Spleen (tissue), 11 donors: ENCODE measurements around the gene R3HCC1L. TPM values are rescaled to one million over a fixed set of nuclear protein-coding genes. Genes with fewer than 3 reads are reported as not detected.

ENCODE experiments used
- DNase-seq: peaks from one replicate; pipeline ENCODE4 v3.0.0-alpha.2; 2020
- H3K27ac ChIP-seq, 8 donors: fragments of 200-600 bp; sonication (generic) in 7 of 8; 1 replicate in 4 of 8; 2 replicates in 4 of 8; pipeline versions ENCODE4 v1.5.0 to v1.8.0; 2016 to 2021; ENCODE audit warnings: inconsistent platforms in 4 of 8, mild to moderate bottlenecking in 4 of 8, moderate library complexity in 1 of 8
- H3K27me3 ChIP-seq, 7 donors: fragments of 200-600 bp; sonication (generic) in 6 of 7; replicated peaks in 1 of 7; 1 replicate in 4 of 7; 2 replicates in 3 of 7; pipeline versions ENCODE4 v1.5.0 to v1.8.0; 2016 to 2021; ENCODE audit warnings: inconsistent platforms in 3 of 7, mild to moderate bottlenecking in 1 of 7
- H3K36me3 ChIP-seq, 6 donors: fragments of 200-600 bp; sonication (generic) in 5 of 6; 1 replicate in 4 of 6; 2 replicates in 2 of 6; pipeline versions ENCODE4 v1.5.0 to v1.8.0; 2016 to 2021; ENCODE audit warnings: inconsistent platforms in 2 of 6
- H3K4me1 ChIP-seq, 6 donors: fragments of 200-600 bp; sonication (generic) in 5 of 6; 1 replicate in 3 of 6; 2 replicates in 3 of 6; pipeline versions ENCODE4 v1.5.0 to v1.8.0; 2016 to 2021; ENCODE audit warnings: inconsistent platforms in 3 of 6
- H3K4me3 ChIP-seq, 8 donors: fragments of 200-600 bp; sonication (generic) in 7 of 8; 1 replicate in 4 of 8; 2 replicates in 4 of 8; pipeline versions ENCODE4 v1.5.0 to v1.8.0; 2016 to 2021; ENCODE audit warnings: inconsistent platforms in 4 of 8, mild to moderate bottlenecking in 4 of 8, moderate library complexity in 2 of 8
- H3K9me3 ChIP-seq, 8 donors: fragments of 200-600 bp; sonication (generic) in 7 of 8; 1 replicate in 4 of 8; 2 replicates in 4 of 8; pipeline versions ENCODE4 v1.5.0 to v1.8.0; 2016 to 2021; ENCODE audit warnings: inconsistent platforms in 4 of 8
- POLR2A ChIP-seq, 3 donors: fragments of 450-650 bp; IDR thresholded peaks; one replicate each; pipeline ENCODE4 v1.5.1; 2017; ENCODE audit warnings: antibody characterized with exemption in 3 of 3, mild to moderate bottlenecking in 1 of 3
- POLR2AphosphoS5 ChIP-seq, 3 donors: sonication (generic); formaldehyde crosslinking; IDR thresholded peaks; one replicate each; pipeline ENCODE4 v1.5.1; 2017; ENCODE audit warnings: antibody characterized with exemption in 3 of 3
- WGBS, 5 donors: extraction: QIAGEN DNeasy Blood & Tissue Kit in 3 of 5; methylation state at CpG; one replicate each; pipeline versions ENCODE4 v1.1.5 to v1.1.7; 2013 to 2018; 5-methylcytosine and 5-hydroxymethylcytosine counted together
- intact Hi-C: fragments of 100-400 bp; cut with DNase I; formaldehyde crosslinking; loops from one replicate; pipeline ENCODE4 v1.15.0; 2023; ENCODE audit warnings: low total_unique reads
- polyA plus RNA-seq, 3 donors: library from polyadenylated mRNA; stranded (reverse); fragments of 200-250 nt; gene quantifications; one replicate each; pipeline ENCODE4 v1.2.1, GENCODE V29; 2013
- total RNA-seq, 7 donors: library from RNA; depleted of rRNA in 3 of 7; stranded (reverse); fragments of >200 nt in 3 of 7; fragmentation: NEBNext Ultra II Directional in 4 of 7; extraction: Animal tissue kit (Norgen Biotek cat#: 25700) in 4 of 7; gene quantifications; one replicate each; pipeline versions ENCODE4 v1.1.0 to v1.2.1, GENCODE V29; 2016 to 2021
- TF ChIP-seq, protein P1 (sequence below), 11 experiments: fragments of 200-600 bp in 7 of 11; fragments of 450-650 bp in 4 of 11; sonication (generic) in 4 of 11; IDR thresholded peaks in 8 of 11; conservative IDR thresholded peaks in 3 of 11; 1 replicate in 7 of 11; 2 replicates in 4 of 11; pipeline versions ENCODE4 v1.4.0 to v1.8.0; 2016 to 2021; ENCODE audit warnings: antibody characterized with exemption in 11 of 11, inconsistent platforms in 4 of 11, mild to moderate bottlenecking in 1 of 11
- donor health status: healthy with polysubstance abuse.
- donor health status: DM: no; HTN: no; CAD: no; lungs with moderate emphysema.
- donor health status: DM: no; HTN: no; CAD: no.
- donor health status: Bipolar disorder and iron deficiency.
- donor health status: healthy.
- donor health status: DM: no; HTN: no; CAD: no.
- donor health status: DM: yes; HTN: yes; CAD: no.

Gene R3HCC1L
- total and polyA plus RNA-seq, 10 donors: 9.0 to 21.2 (median 18.5) TPM

DNA sequence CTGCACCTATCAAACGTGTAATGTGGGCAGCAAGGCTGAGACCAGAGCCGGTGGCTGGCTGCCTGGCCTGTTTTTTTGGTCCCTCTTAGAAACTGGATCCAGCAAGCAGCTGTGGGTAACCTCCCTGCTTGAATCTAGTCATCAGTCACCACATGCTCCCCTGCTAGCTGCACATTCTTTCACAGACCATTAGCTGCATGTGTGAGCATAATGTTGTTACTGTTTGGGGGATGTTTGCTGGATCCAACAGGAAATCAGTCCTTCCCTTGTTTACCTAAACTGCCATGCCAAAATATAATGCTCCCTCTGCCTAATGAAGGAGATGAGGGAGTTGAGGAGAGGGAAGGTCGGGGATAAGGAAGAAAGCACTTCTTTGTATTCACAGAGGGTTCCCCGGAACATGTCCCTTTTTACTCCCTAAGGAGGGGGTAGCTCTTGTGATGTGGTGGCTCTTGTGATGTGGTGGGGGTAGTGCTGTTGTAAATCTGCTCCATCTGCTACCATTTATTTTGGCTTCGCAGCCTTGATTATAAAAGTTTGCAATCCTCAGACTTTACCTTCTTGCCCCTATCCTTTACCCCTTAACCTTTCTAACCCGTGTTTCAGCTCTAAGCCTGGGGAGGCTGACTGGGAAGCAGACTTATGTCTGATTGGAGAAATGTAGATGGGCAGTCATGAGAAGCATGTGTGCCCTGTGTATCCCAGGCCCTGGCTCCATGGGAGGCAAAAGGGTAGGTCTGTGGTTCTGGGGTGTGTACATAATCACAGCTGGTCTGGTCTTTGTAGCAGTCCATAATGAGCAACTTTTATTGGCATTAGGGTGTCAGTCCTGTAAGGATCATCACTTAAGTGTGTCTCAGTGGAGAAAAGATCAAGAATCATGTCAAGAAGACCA lies 112.7 kb downstream of the R3HCC1L start:
- Histone ChIP-seq H3K27ac (no peak overlapping the region), H3K27me3 (no peaks in the 10 kb centered on the region), H3K4me1 (no peaks in the 10 kb centered on the region), H3K9me3 (no peaks in the 10 kb centered on the region), H3K36me3 (peaks cover 2 to 100% (median 60%) of the 10 kb centered on the region in 6 donors), H3K4me3 (no peak overlapping the region)
- WGBS, 5 donors: 64 to 78% (median 72%) methylated on average over 6 of the region's 6 CpGs
- DNase-seq: no peak
- intact Hi-C loops: no loop called here
- TF ChIP-seq, protein P1, sequence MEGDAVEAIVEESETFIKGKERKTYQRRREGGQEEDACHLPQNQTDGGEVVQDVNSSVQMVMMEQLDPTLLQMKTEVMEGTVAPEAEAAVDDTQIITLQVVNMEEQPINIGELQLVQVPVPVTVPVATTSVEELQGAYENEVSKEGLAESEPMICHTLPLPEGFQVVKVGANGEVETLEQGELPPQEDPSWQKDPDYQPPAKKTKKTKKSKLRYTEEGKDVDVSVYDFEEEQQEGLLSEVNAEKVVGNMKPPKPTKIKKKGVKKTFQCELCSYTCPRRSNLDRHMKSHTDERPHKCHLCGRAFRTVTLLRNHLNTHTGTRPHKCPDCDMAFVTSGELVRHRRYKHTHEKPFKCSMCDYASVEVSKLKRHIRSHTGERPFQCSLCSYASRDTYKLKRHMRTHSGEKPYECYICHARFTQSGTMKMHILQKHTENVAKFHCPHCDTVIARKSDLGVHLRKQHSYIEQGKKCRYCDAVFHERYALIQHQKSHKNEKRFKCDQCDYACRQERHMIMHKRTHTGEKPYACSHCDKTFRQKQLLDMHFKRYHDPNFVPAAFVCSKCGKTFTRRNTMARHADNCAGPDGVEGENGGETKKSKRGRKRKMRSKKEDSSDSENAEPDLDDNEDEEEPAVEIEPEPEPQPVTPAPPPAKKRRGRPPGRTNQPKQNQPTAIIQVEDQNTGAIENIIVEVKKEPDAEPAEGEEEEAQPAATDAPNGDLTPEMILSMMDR (IDR thresholded peaks at IDR 0.05 in 8 of 11, conservative IDR thresholded peaks at IDR 0.05 in 3 of 11): no peak
- TF ChIP-seq POLR2AphosphoS5 (IDR thresholded peaks at IDR 0.05) (no peak), POLR2A (IDR thresholded peaks at IDR 0.05) (no peak)

DNA sequence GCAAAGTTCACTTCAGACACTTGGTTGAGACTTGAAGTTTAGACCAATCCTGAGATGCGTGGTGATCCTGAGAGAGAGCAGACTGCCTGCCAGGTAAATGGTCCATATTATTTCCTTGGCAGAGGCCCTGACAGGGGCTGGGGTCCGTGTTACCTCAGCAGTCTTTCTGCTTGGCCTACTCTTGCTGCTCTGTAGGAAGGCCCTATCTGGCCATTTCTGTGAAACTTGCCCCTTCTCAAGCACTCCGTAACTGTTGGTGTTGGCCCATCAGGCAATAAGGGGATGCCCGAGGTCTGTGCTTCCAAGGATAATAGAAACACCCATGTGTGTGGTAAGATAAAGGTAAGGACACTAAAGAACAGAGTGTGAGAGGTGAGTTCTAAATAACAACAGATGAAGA lies 113.6 kb downstream of the R3HCC1L start:
- Histone ChIP-seq H3K27ac (no peak overlapping the region), H3K9me3 (no peaks in the 10 kb centered on the region), H3K4me3 (no peak overlapping the region), H3K4me1 (no peaks in the 10 kb centered on the region), H3K27me3 (no peaks in the 10 kb centered on the region), H3K36me3 (peaks cover 2 to 100% (median 58%) of the 10 kb centered on the region in 6 donors)
- TF ChIP-seq POLR2AphosphoS5 (IDR thresholded peaks at IDR 0.05) (no peak), POLR2A (IDR thresholded peaks at IDR 0.05) (no peak)
- TF ChIP-seq, protein P1 (IDR thresholded peaks at IDR 0.05 in 8 of 11, conservative IDR thresholded peaks at IDR 0.05 in 3 of 11): no peak
- intact Hi-C loops: no loop called here
- 91 to 97% (median 96%) methylated on average over 4 of the region's 4 CpGs for WGBS, 5 donors
- DNase-seq: no peak

DNA sequence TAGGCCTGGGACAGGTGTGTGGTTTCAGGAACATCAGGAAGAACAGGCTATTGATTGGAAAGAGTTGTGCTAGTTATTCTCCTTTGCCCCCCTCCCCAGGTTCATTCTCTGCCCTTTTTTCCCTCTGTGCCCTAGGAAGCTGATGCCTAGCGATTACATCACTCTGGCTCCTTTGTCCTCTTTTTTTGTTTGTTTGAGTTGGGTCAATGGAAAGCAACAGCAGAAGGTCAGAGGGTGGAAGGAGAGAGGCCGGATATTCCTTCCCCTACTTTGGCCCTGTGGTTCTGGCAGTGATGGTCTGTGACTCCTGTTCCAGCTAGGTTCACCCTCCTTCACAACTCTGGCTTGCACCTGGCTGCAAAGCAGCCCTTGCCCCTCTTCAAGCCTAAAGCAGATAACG lies 114.7 kb downstream of the R3HCC1L start:
- H3K27me3 ChIP-seq: no peaks in the 10 kb centered on the region
- no peak for TF ChIP-seq POLR2AphosphoS5 (IDR thresholded peaks at IDR 0.05)
- no peak for TF ChIP-seq POLR2A (IDR thresholded peaks at IDR 0.05)
- intact Hi-C loops: no loop called here
- no peak for DNase-seq
- WGBS, 5 donors: 88 to 94% (median 93%) methylated on average over 3 of the region's 3 CpGs
- H3K9me3 ChIP-seq: no peaks in the 10 kb centered on the region
- H3K4me3 ChIP-seq: no peak overlapping the region
- H3K27ac ChIP-seq: no peak overlapping the region
- peaks cover 2 to 96% (median 54%) of the 10 kb centered on the region in 6 donors for H3K36me3 ChIP-seq
- no peaks in the 10 kb centered on the region for H3K4me1 ChIP-seq

DNA sequence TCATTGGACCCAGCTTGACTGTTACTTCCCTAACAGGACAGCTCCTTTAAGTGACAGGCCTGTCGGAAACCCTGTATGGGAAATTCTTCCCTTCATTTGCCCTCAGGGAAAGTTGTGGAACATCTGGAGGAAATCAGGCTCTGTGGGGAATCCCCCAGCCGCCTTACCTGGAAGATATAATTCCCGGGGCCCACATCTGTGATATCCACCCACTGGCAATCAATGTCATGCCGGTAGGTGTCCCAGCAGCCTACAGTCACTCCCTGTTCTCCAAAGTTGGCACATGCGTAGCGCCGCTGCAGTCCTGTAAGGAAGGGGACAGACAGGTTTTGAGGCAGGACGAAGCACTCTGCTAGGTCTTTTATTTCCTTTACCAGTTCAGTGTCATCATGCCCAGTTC lies 116.9 kb downstream of the R3HCC1L start:
- H3K9me3 ChIP-seq: no peaks in the 10 kb centered on the region
- 80 to 92% (median 89%) methylated on average over 8 of the region's 8 CpGs for WGBS, 5 donors
- intact Hi-C loops: no loop called here
- peaks cover 0 to 4% (median 0%) of the 10 kb centered on the region in 6 donors for H3K4me1 ChIP-seq
- peaks cover 0 to 85% (median 33%) of the 10 kb centered on the region in 6 donors for H3K36me3 ChIP-seq
- H3K27me3 ChIP-seq: no peaks in the 10 kb centered on the region
- DNase-seq: no peak
- no peak overlapping the region for H3K4me3 ChIP-seq
- no peak overlapping the region for H3K27ac ChIP-seq
- TF ChIP-seq, protein P1 (IDR thresholded peaks at IDR 0.05 in 8 of 11, conservative IDR thresholded peaks at IDR 0.05 in 3 of 11): no peak
